Prostate gland (tissue), 2 donors: ENCODE results near the gene KANK4.

ENCODE experiments used
- CTCF ChIP-seq, 4 experiments: fragments of 200-600 bp in 2 of 4; fragments of 450-650 bp in 2 of 4; sonication (generic) in 2 of 4; IDR thresholded peaks; 1 replicate in 3 of 4; 2 replicates in 1 of 4; pipeline ENCODE4 v1.5.1; 2016 to 2019; ENCODE audit warnings: antibody characterized with exemption in 4 of 4, mild to moderate bottlenecking in 2 of 4, moderate library complexity in 2 of 4
- POLR2A ChIP-seq: fragments of 450-650 bp; IDR thresholded peaks from one replicate; pipeline ENCODE4 v1.6.1; 2016; ENCODE audit warnings: antibody characterized with exemption, mild to moderate bottlenecking
- POLR2AphosphoS5 ChIP-seq: sonication (generic); formaldehyde crosslinking; IDR thresholded peaks from one replicate; pipeline ENCODE4 v1.6.1; 2017; ENCODE audit warnings: antibody characterized with exemption

GRCh38 chr1:62316135-62316534 is 3.1 kb downstream of the KANK4 start:
- TF ChIP-seq CTCF (IDR thresholded peaks at IDR 0.05) (no peak), POLR2A (no peak), POLR2AphosphoS5 (no peak)
